ENCODE measurements around the gene MTFMT. TPM values are rescaled to one million over a fixed set of nuclear protein-coding genes. Genes with fewer than 3 reads are reported as not detected.

MTFMT gene
- total and polyA plus RNA-seq, 2 experiments from 2014 or later: 16.8 to 18.2 TPM

- Histone ChIP-seq H3K4me1 (ENCODE audit: insufficient read depth) (peaks cover 25% of the 10 kb centered on the region), H3K4me3 (no peak overlapping the region), H3K27ac (peak overlapping the region; percentile 70), H3K36me3 (replicated peaks; ENCODE audit: insufficient read depth, low read depth) (no peaks in the 10 kb centered on the region), H4K20me1 (ENCODE audit: insufficient read depth, poor library complexity, severe bottlenecking) (no peaks in the 10 kb centered on the region), H3K9me3 (ENCODE audit: low read depth) (no peaks in the 10 kb centered on the region), H3K4me2 (no peak overlapping the region), H3K27me3 (peaks cover 10% of the 10 kb centered on the region), H3K9me2 (replicated peaks; ENCODE audit: insufficient read depth) (no peaks in the 10 kb centered on the region), H2AFZ (no peak overlapping the region), H3K79me2 (no peaks in the 10 kb centered on the region)
- TF ChIP-seq CTCF (IDR thresholded peaks at IDR 0.05; ENCODE audit: poor library complexity) (no peak), EZH2 (IDR thresholded peaks at IDR 0.05; ENCODE audit: borderline replicate concordance) (no peak), EZH2phosphoT487 (IDR thresholded peaks at IDR 0.05; ENCODE audit: low read depth, severe bottlenecking, unreplicated experiment) (no peak)
- DNase-seq (ENCODE audit: low spot score): peak; percentile 46
- 60% methylated on average over 1 of the region's 1 CpG for WGBS (ENCODE audit: low lambda C conversion rate, missing lambda C conversion rate)
Observed at GRCh38 chr15:65069179-65069578, 39.7 kb upstream of the MTFMT start.

- peak overlapping the region; percentile 70 for H3K27ac ChIP-seq
Observed at GRCh38 chr15:65068403-65068788, 39.0 kb upstream of the MTFMT start.

DNA sequence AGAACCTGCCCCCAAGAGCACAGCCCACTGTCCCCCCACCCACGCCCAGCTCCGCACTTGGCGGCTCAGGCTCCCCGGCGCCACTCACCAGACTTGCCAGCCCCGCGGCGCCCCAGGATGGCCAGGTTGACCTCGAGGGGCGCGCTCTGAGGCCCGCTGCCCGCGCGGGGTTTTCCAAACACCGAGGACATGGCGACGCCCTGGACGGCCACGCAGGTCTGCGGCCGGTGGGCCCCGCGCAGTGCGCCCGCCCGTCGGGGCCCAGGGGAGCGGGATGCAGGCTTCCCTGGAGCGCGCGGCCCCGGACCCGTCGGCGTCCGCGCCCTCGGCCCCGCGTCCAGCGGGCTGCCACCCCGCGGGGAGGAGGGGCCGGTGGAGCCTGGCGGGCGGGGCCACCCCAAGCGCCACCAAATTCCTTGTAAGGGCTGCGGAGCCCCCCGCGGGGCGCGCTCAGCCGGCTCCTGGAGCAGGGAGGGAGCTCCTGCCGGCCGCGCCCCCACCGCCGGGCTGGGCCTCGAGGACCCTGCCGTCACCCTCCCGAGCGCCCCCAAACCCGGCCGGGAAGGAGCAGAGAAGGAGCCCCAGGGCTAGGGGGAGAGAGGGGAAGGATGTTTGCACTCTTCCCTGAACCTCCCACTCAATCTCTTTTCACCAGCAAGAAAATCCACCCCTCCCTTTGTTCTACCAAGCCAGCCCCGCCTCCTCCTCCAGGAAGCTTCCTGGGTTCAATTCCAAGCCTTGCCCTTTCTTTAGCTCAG lies 38.4 kb upstream of the MTFMT start, which contains the start of gene RASL12:
RASL12 (minus strand) TSS at position 347 of the 758 bp plus-strand sequence; CDS start at position 191, 156 bp downstream.
- Histone ChIP-seq H3K4me2 (peak within 1 kb of the TSS; percentile 91), H3K9me3 (ENCODE audit: low read depth) (no peaks in the 10 kb centered on the region), H2AFZ (peak within 1 kb of the TSS; percentile 78), H3K4me1 (ENCODE audit: insufficient read depth) (peaks cover 25% of the 10 kb centered on the region), H3K27me3 (peaks cover 10% of the 10 kb centered on the region), H3K9me2 (replicated peaks; ENCODE audit: insufficient read depth) (no peaks in the 10 kb centered on the region), H4K20me1 (ENCODE audit: insufficient read depth, poor library complexity, severe bottlenecking) (no peaks in the 10 kb centered on the region), H3K79me2 (no peaks in the 10 kb centered on the region), H3K36me3 (replicated peaks; ENCODE audit: insufficient read depth, low read depth) (no peaks in the 10 kb centered on the region), H3K27ac (peak within 1 kb of the TSS; percentile 70), H3K4me3 (peak within 1 kb of the TSS; percentile 39)
- peak; percentile 48 for DNase-seq (ENCODE audit: low spot score)
- WGBS (ENCODE audit: low lambda C conversion rate, missing lambda C conversion rate): 4% methylated on average over 44 of the region's 66 CpGs
- TF ChIP-seq CTCF (IDR thresholded peaks at IDR 0.05; ENCODE audit: poor library complexity) (no peak), EZH2 (IDR thresholded peaks at IDR 0.05; ENCODE audit: borderline replicate concordance) (peak; percentile 8)

More at GRCh38 chr15:65068403-65068788, 39.0 kb upstream of the MTFMT start:
- no peak overlapping the region for H3K4me3 ChIP-seq
- peaks cover 25% of the 10 kb centered on the region for H3K4me1 ChIP-seq (ENCODE audit: insufficient read depth)
- no peaks in the 10 kb centered on the region for H4K20me1 ChIP-seq (ENCODE audit: insufficient read depth, poor library complexity, severe bottlenecking)
- no peaks in the 10 kb centered on the region for H3K36me3 ChIP-seq (replicated peaks; ENCODE audit: insufficient read depth, low read depth)
- H3K79me2 ChIP-seq: no peaks in the 10 kb centered on the region
- H2AFZ ChIP-seq: peak overlapping the region; percentile 78
- H3K9me3 ChIP-seq (ENCODE audit: low read depth): no peaks in the 10 kb centered on the region
- H3K9me2 ChIP-seq (replicated peaks; ENCODE audit: insufficient read depth): no peaks in the 10 kb centered on the region
- H3K27me3 ChIP-seq: peaks cover 10% of the 10 kb centered on the region
- 78% methylated on average over 3 of the region's 3 CpGs for WGBS (ENCODE audit: low lambda C conversion rate, missing lambda C conversion rate)
- TF ChIP-seq CTCF (IDR thresholded peaks at IDR 0.05; ENCODE audit: poor library complexity) (no peak), EZH2phosphoT487 (IDR thresholded peaks at IDR 0.05; ENCODE audit: low read depth, severe bottlenecking, unreplicated experiment) (no peak), EZH2 (IDR thresholded peaks at IDR 0.05; ENCODE audit: borderline replicate concordance) (no peak)
- peak overlapping the region; percentile 91 for H3K4me2 ChIP-seq
- no peak for DNase-seq (ENCODE audit: low spot score)

Data from hepatocyte (in vitro differentiated cells).